ENCODE data around the gene DOCK2.

GRCh38 chr5:170053896-170054295 lies 416.8 kb downstream of the DOCK2 start:
- TF ChIP-seq POLR2AphosphoS5 (IDR thresholded peaks at IDR 0.05) (no peak), POLR2A (IDR thresholded peaks at IDR 0.05) (no peak), CTCF (IDR thresholded peaks at IDR 0.05) (no peak), EP300 (IDR thresholded peaks at IDR 0.05) (no peak)
